ENCODE data around the gene SUB1. TPM values are rescaled to one million over a fixed set of nuclear protein-coding genes. Genes with fewer than 3 reads are reported as not detected.
"Not testable (repeated sequence)": the region's sequence is repeated elsewhere in the genome, so short reads cannot be mapped to it uniquely, and the experiment has no call there.

SUB1 gene
- total RNA-seq (100 to 1,000 TPM; 204 to 214 TPM), polyA plus RNA-seq (100 to 1,000 TPM; 500 to 578 TPM)

DNA sequence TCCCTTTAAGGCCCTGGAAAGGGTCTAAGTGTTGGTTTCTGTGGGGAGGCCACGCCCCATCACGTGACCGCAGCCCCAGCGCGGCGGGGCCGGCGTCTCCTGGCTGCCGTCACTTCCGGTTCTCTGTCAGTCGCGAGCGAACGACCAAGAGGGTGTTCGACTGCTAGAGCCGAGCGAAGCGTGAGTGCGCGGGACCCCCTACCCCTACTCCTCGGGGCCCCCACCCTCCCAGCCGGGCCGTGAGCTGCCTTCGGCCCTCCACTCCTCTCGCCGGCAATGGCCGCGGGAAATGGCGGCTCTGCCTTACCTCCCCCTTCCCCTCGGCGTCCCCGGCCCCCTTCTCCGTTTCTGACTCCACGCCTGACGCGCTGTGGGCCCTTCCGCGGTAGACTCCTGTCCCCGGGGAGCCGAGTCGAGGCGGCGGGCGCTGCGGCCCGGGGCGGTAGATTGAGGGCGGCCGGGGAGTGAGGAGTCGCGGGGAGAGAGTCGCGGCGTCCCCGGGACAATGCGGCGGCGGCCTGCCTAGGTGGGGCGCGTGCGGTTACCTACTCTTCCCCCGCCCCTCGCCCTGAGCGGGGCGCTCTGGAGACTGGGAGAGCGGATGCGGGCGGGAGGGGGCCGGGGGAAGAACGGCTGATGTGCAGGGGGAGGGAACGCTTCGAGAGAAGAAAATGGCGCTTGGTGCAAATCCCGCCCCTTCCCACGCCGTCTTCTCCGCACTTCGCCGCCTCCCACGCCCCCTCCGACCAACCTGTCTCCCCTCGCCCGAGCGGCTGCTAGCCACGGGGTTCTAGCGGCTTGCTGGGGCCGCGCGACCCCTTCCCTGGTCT, at the start of gene SUB1:
SUB1 (plus strand) TSS at position 112 of the 830 bp plus-strand sequence. CDS start 2,956 bp downstream, outside the sequence.
- peaks cover 46 to 82% (median 61%) of the 10 kb centered on the region in 4 donors for H3K4me1 Mint-ChIP-seq
- peaks cover 67% of the 10 kb centered on the region for H3K4me1 ChIP-seq (ENCODE audit: insufficient read depth, low read length)
- H3K9me3 Mint-ChIP-seq: peaks cover 0 to 2% (median 0%) of the 10 kb centered on the region in 8 donors
- CTCF ChIA-PET (ENCODE audit: partially characterized antibody): interaction anchor here (0.8 to 10.9 kb wide), 8 partner anchors 21 to 353 kb away, joined by 3 to 541 read pairs (median 4); no protein-coding TSS in a partner anchor
- peaks cover 10 to 26% of the 10 kb centered on the region in 2 donors for H3K36me3 Mint-ChIP-seq
- H3K27me3 Mint-ChIP-seq: no peaks in the 10 kb centered on the region
- DNase-seq: peak; percentile 92 to 95 (median 93)
- peak within 1 kb of the TSS; percentile 90 to 99 (median 96) for H3K4me3 Mint-ChIP-seq
- H3K27me3 ChIP-seq (ENCODE audit: insufficient read depth, low read length): no peaks in the 10 kb centered on the region
- peaks cover 11% of the 10 kb centered on the region for H3K36me3 ChIP-seq (ENCODE audit: insufficient read depth, low read length)
- intact Hi-C loops (cut with micrococcal nuclease): loop anchor here (1.0 to 10.0 kb wide), 5 partner anchors 53 to 1051 kb away; partner anchors contain the start of genes C5orf22, DROSHA, GOLPH3 and ZFR
- POLR2A ChIA-PET (ENCODE audit: partially characterized antibody): interaction anchor here (0.7 to 5.2 kb wide), 15 partner anchors 13 to 1422 kb away, joined by 3 to 60 read pairs (median 7); partner anchors contain the start of genes AMACR, GOLPH3, MTMR12 and ZFR
- peak within 1 kb of the TSS; percentile 90 to 99 (median 97) for H3K27ac Mint-ChIP-seq
- H3K9me3 ChIP-seq (ENCODE audit: control insufficient read depth in 1 of 2, low read length in 2 of 2): no peaks in the 10 kb centered on the region
- peak within 1 kb of the TSS; percentile 97 for H3K27ac ChIP-seq (ENCODE audit: low read depth, low read length)
- peak within 1 kb of the TSS; percentile 89 to 92 for H3K4me3 ChIP-seq (ENCODE audit: low read length in 2 of 2)

DNA sequence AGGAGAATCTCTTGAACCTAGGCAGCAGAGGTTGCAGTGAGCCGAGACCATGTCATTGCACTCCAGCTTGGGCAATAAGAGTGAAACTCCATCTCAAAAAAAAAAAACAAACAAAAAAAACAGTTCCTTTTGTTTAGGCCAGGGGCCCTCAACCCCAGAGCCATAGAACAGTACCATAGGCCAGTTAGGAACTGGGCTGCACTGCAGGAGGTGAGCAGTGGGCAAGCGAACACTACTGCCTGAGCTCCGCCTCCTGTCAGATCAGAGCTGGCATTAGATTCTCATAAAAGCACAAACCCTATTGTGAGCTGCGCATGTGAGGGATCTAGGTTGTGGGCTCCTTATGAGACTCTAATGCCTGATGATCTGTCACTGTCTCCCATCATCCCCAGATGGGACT, 49.1 kb upstream of the SUB1 start:
- Mint-ChIP-seq H3K36me3 (peaks cover 9 to 14% of the 10 kb centered on the region in 2 donors), H3K27me3 (no peaks in the 10 kb centered on the region), H3K4me3 (peak overlapping the region in 1 of 8 donors; percentile 45), H3K4me1 (peaks cover 43 to 81% (median 62%) of the 10 kb centered on the region in 4 donors), H3K9me3 (no peaks in the 10 kb centered on the region), H3K27ac (peak overlapping the region in 5 of 7 donors; percentile 41 to 87 (median 42))
- no peak for DNase-seq
- H3K4me1 ChIP-seq (ENCODE audit: insufficient read depth, low read length): peaks cover 63% of the 10 kb centered on the region
- CTCF ChIA-PET (ENCODE audit: partially characterized antibody): interaction anchor here (0.9 to 2.7 kb wide), 4 partner anchors 45 to 54 kb away, joined by 3 to 13 read pairs (median 4); no protein-coding TSS in a partner anchor
- no peak overlapping the region for H3K27ac ChIP-seq (ENCODE audit: low read depth, low read length)
- H3K4me3 ChIP-seq (ENCODE audit: low read length in 2 of 2): no peak overlapping the region
- intact Hi-C loops (cut with micrococcal nuclease): loop anchor here (10.0 kb wide), 1 partner anchor 221 kb away; the partner anchor contains the start of gene MTMR12
- POLR2A ChIA-PET (ENCODE audit: partially characterized antibody): interaction anchor here (1.8 kb wide), 1 partner anchor 49 kb away, joined by 7 read pairs; the partner anchor contains the start of gene SUB1
- H3K9me3 ChIP-seq (ENCODE audit: control insufficient read depth in 1 of 2, low read length in 2 of 2): no peaks in the 10 kb centered on the region
- no peaks in the 10 kb centered on the region for H3K27me3 ChIP-seq (ENCODE audit: insufficient read depth, low read length)
- no peaks in the 10 kb centered on the region for H3K36me3 ChIP-seq (ENCODE audit: insufficient read depth, low read length)

DNA sequence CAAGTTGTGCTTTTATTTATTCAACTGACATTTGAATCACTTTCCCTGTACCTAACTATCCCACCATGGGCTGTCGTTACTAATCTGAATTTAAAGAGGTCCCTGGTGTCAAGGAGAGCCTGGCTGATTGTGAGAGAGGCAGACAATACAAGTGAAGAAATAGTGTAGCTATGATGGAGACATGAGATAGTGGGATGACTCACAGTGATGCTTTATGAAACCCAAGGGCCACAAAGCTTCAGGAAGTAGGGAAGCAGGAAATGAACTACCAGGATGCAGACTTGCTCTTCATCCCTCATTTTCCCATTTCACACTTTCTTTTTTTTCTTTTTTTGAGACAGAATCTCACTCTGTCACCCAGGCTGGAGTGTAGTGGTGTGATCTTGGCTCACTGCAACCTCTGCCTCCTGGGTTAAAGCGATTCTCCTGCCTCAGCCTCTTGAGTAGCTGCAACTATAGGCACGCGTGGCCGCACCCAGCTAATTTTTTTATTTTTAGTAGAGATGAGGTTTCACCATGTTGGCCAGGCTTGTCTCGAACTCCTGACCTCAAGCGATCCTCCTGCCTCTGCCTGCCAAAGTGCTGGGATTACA, 47.8 kb upstream of the SUB1 start:
- peaks cover 61% of the 10 kb centered on the region for H3K4me1 ChIP-seq (ENCODE audit: insufficient read depth, low read length)
- not testable (repeated sequence) for H3K27me3 Mint-ChIP-seq; H3K9me3 Mint-ChIP-seq; H3K27ac ChIP-seq (ENCODE audit: low read depth, low read length); H3K9me3 ChIP-seq (ENCODE audit: control insufficient read depth in 1 of 2, low read length in 2 of 2); H3K4me3 ChIP-seq (ENCODE audit: low read length in 2 of 2); H3K36me3 ChIP-seq (ENCODE audit: insufficient read depth, low read length); H3K27me3 ChIP-seq (ENCODE audit: insufficient read depth, low read length)
- ChIA-PET CTCF (ENCODE audit: partially characterized antibody) (interaction anchor here (1.2 to 2.7 kb wide), 4 partner anchors 12 to 52 kb away, joined by 3 to 13 read pairs (median 5); no protein-coding TSS in a partner anchor), POLR2A (ENCODE audit: partially characterized antibody) (interaction anchor here (0.6 to 1.8 kb wide), 4 partner anchors 10 to 93 kb away, joined by 3 to 7 read pairs (median 4); partner anchors contain the start of genes SUB1 and ZFR)
- Mint-ChIP-seq H3K27ac (peak overlapping the region; percentile 10 to 93 (median 87)), H3K4me1 (peaks cover 37 to 77% (median 55%) of the 10 kb centered on the region in 4 donors), H3K4me3 (peak overlapping the region in 7 of 8 donors; percentile 0 to 70 (median 52)), H3K36me3 (peaks cover 6 to 14% of the 10 kb centered on the region in 2 donors)
- intact Hi-C loops (cut with micrococcal nuclease): loop anchor here (10.0 kb wide), 1 partner anchor 223 kb away; the partner anchor contains the start of gene MTMR12
- DNase-seq: peak in 1 of 5 donors; percentile 47

DNA sequence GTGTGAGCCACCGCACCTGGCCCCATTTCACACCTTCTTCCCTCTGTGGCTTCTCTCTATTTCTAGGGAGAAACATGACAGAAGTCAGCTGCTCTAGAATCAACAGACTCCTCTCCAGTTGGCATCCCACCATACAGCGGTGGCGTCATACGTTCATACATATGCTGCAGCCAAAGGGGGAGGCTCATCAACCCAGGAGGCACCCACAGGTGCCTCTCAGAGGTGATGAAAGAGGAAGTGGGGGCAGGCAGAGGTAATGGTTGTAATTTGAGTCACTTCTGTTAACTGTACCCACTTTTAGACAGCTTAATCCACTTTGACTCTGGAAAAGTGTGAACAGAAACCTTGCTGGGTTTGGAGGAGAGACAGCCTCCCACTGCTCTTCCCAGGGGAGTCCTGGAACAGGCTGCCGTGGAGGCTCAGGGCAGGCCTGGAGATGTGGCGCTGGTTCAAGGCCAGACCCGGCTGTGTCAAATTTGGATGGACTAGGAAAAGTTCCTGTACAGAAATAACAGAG, 47.3 kb upstream of the SUB1 start:
- CTCF ChIA-PET (ENCODE audit: partially characterized antibody): interaction anchor here (0.9 to 2.7 kb wide), 4 partner anchors 13 to 52 kb away, joined by 3 to 13 read pairs (median 4); no protein-coding TSS in a partner anchor
- intact Hi-C loops (cut with micrococcal nuclease): loop anchor here (10.0 kb wide), 1 partner anchor 223 kb away; the partner anchor contains the start of gene MTMR12
- peak; percentile 27 to 75 (median 33) for DNase-seq
- H3K27ac ChIP-seq (ENCODE audit: low read depth, low read length): no peak overlapping the region
- Mint-ChIP-seq H3K4me3 (peak overlapping the region in 6 of 8 donors; percentile 17 to 70 (median 55)), H3K36me3 (peaks cover 9 to 14% of the 10 kb centered on the region in 2 donors), H3K9me3 (no peaks in the 10 kb centered on the region), H3K4me1 (peaks cover 36 to 76% (median 54%) of the 10 kb centered on the region in 4 donors), H3K27ac (peak overlapping the region; percentile 10 to 93 (median 87)), H3K27me3 (no peaks in the 10 kb centered on the region)
- H3K9me3 ChIP-seq (ENCODE audit: control insufficient read depth in 1 of 2, low read length in 2 of 2): no peaks in the 10 kb centered on the region
- H3K36me3 ChIP-seq (ENCODE audit: insufficient read depth, low read length): no peaks in the 10 kb centered on the region
- H3K4me3 ChIP-seq (ENCODE audit: low read length in 2 of 2): no peak overlapping the region
- peaks cover 59% of the 10 kb centered on the region for H3K4me1 ChIP-seq (ENCODE audit: insufficient read depth, low read length)
- POLR2A ChIA-PET (ENCODE audit: partially characterized antibody): interaction anchor here (1.0 to 1.8 kb wide), 3 partner anchors 9 to 93 kb away, joined by 3 to 7 read pairs (median 4); partner anchors contain the start of genes SUB1 and ZFR
- no peaks in the 10 kb centered on the region for H3K27me3 ChIP-seq (ENCODE audit: insufficient read depth, low read length)

DNA sequence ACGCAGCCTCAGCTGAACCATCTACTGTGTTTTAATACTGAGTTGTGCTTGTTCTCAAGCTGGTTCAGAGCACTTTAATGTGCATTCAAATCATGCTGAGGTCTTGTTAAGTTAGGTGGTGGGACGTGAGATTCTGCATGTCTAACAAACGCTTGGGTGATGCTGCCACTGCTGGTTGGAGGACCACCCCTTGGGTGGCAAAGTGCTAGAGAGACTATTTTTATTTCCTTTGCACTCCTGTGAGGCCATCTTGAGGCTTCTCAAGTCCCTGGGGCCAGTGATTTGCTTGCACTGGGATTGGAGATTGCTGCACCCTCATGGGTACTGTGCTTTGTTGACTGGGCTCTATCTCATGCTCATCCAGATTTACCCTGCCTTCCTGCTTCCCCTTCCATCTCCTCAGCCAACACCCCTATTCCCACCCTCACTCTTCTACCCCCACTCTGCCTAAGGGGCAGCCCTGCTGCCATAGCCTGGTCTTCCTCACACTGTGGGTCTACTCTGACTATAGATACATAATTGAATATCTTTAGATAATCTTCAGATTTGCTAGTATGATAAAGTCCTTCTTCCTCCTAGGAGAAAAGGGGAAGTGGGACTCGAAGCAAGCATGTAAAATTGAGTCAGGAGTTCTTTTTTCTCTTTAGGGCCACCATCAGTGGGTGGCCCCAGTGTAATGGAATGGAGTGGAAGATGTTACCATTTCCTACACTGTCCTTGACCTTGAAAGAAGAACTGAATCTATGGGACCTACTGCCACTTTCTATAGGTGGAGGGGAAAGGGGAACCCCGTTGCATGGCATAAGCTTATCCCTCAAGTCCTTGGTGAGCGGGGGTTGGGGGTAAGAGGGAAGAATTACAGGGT, 45.1 kb upstream of the SUB1 start:
- Mint-ChIP-seq H3K27me3 (no peaks in the 10 kb centered on the region), H3K4me1 (peaks cover 28 to 65% (median 45%) of the 10 kb centered on the region in 4 donors), H3K27ac (peak overlapping the region in 2 of 7 donors; percentile 11 to 46), H3K36me3 (peaks cover 8 to 9% of the 10 kb centered on the region in 2 donors), H3K4me3 (no peak overlapping the region), H3K9me3 (no peaks in the 10 kb centered on the region)
- intact Hi-C loops (cut with micrococcal nuclease): loop anchor here (10.0 kb wide), 1 partner anchor 225 kb away; the partner anchor contains the start of gene MTMR12
- no peak for DNase-seq
- no peak overlapping the region for H3K4me3 ChIP-seq (ENCODE audit: low read length in 2 of 2)
- CTCF ChIA-PET (ENCODE audit: partially characterized antibody): no interaction called here
- no peaks in the 10 kb centered on the region for H3K9me3 ChIP-seq (ENCODE audit: control insufficient read depth in 1 of 2, low read length in 2 of 2)
- no peaks in the 10 kb centered on the region for H3K27me3 ChIP-seq (ENCODE audit: insufficient read depth, low read length)
- peaks cover 41% of the 10 kb centered on the region for H3K4me1 ChIP-seq (ENCODE audit: insufficient read depth, low read length)
- POLR2A ChIA-PET (ENCODE audit: partially characterized antibody): no interaction called here
- H3K27ac ChIP-seq (ENCODE audit: low read depth, low read length): no peak overlapping the region
- no peaks in the 10 kb centered on the region for H3K36me3 ChIP-seq (ENCODE audit: insufficient read depth, low read length)

DNA sequence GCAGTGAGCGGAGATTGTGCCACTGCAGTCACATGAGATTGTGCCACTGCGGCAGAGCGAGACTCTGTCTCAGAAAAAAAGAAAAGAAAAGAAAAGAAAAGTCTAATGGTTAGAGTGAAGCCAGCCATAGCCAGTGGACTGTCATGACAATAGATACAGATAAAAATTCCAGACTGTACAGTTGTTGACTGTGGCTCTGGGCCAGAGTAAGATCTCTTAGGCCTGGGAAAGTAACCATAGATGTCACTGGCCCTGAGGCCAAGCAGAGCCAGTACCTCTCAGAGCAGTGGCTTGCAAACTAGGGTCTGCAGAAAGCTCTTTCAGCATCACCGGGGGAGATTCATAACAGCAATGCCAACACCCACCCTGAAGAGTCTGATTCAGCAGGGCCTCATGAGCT, 44.1 kb upstream of the SUB1 start:
- no peak overlapping the region for H3K4me3 Mint-ChIP-seq
- peaks cover 31% of the 10 kb centered on the region for H3K4me1 ChIP-seq (ENCODE audit: insufficient read depth, low read length)
- intact Hi-C loops (cut with micrococcal nuclease): no loop called here
- no peaks in the 10 kb centered on the region for H3K27me3 ChIP-seq (ENCODE audit: insufficient read depth, low read length)
- H3K27ac ChIP-seq (ENCODE audit: low read depth, low read length): no peak overlapping the region
- H3K9me3 ChIP-seq (ENCODE audit: control insufficient read depth in 1 of 2, low read length in 2 of 2): no peaks in the 10 kb centered on the region
- H3K27ac Mint-ChIP-seq: peak overlapping the region in 1 of 7 donors; percentile 7
- H3K9me3 Mint-ChIP-seq: no peaks in the 10 kb centered on the region
- no peak for DNase-seq
- peaks cover 24 to 56% (median 39%) of the 10 kb centered on the region in 4 donors for H3K4me1 Mint-ChIP-seq
- peaks cover 4 to 9% of the 10 kb centered on the region in 2 donors for H3K36me3 Mint-ChIP-seq
- H3K27me3 Mint-ChIP-seq: no peaks in the 10 kb centered on the region
- POLR2A ChIA-PET (ENCODE audit: partially characterized antibody): interaction anchor here (0.5 kb wide), 1 partner anchor 308 kb away, joined by 3 read pairs; no protein-coding TSS in a partner anchor
- H3K4me3 ChIP-seq (ENCODE audit: low read length in 2 of 2): no peak overlapping the region
- CTCF ChIA-PET (ENCODE audit: partially characterized antibody): interaction anchor here (0.9 to 1.4 kb wide), 4 partner anchors 8 to 51 kb away, joined by 3 to 5 read pairs (median 4); no protein-coding TSS in a partner anchor
- no peaks in the 10 kb centered on the region for H3K36me3 ChIP-seq (ENCODE audit: insufficient read depth, low read length)

Measured in CD4-positive, alpha-beta memory T cell (primary cell).